ENCODE data around the gene SMARCD1.
"Not testable (repeated sequence)": the region's sequence is repeated elsewhere in the genome, so short reads cannot be mapped to it uniquely, and the experiment has no call there.

Gene SMARCD1

DNA sequence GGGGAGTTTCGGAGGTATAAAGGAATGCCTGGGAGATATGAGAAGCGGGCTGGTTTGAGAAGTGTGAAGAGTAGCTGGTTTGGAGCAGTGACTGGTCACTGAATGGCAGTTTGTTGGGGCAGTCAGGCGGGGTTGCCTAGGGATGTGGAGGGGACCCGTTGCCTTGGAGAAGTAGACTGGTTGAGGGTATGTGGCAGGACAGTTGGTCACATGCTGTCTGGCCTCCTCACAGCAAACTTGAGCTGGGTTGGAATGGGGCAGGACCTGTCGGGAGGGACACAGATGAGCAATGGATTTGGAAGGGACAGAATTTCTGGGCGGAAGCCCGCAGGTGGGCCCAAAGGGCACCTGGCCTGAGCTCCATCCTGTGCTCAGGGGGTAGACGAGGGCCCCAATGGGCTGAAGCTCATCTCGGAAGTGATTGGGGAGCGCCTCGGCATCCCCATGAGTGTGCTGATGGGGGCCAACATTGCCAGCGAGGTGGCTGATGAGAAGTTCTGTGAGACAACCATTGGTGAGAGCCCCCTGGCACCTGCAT is 20.8 kb downstream of the SMARCD1 start:
- DNase-seq, result no peak

DNA sequence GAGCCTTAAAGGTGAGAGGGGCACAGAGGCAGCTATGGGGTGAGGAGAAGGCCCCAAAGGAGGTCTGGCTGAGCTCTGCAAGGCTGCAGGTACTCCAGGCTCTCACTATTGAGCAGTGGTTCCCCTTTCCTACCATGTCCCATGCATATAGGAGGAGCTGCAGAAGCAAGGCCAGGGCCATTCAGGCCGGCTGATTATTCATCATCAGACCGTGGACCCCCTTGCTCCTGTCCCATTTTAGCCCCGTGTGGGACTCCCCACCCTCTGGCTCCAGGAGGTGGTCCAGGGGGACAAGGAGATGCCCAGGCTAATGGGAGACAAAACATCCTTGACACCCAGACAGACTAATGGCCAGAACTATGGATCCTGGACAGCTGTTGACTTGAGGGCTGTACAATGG is 21.8 kb downstream of the SMARCD1 start:
- no peak for DNase-seq

DNA sequence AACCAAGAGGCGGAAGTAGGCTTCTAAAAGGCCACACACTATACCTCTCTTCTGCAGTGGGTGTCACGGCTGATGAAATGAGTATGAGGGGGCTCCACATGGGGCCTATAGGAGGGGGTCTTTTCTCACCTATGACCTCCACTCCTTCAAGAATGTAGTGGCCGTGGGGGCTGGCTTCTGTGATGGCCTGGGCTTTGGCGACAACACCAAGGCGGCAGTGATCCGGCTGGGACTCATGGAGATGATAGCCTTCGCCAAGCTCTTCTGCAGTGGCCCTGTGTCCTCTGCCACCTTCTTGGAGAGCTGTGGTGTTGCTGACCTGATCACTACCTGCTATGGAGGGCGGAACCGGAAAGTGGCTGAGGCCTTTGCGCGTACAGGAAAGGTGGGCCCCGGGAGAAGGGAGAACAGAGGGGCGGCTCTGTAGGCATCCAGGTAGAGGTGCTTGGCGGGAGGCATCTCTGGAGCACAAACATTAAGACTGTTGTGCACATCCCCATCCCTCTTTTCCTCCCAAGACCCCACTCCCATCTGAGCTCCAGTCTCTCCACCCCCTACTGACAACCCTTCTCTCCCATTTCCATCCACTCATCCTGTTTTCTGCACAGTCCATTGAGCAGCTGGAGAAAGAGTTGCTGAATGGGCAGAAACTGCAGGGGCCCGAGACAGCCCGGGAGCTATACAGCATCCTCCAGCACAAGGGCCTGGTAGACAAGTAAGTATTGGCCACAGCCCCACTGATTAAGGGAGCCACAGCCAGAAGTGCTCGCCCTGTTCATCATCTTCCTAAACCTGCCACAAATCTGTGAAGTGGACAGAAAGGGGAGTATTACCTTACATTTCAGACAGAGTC is 22.5 kb downstream of the SMARCD1 start:
- no peak for DNase-seq

DNA sequence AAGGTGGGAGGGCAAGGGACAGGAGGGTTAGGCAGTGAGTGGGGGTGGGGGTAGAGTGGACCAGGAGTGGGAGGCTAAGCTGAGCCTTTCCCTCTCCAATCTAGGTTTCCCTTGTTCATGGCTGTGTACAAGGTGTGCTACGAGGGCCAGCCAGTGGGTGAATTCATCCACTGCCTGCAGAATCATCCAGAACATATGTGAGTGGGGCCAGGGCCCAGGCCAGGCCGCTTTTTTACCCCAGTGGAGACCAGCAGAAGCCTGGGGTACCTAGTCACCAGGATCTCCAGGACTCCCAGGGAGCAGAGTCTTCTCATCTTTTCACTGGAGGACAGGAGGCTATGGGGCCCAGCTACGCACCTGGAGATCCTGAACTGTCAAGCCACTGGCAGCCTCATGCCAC is 24.2 kb downstream of the SMARCD1 start:
- no peak for DNase-seq

DNA sequence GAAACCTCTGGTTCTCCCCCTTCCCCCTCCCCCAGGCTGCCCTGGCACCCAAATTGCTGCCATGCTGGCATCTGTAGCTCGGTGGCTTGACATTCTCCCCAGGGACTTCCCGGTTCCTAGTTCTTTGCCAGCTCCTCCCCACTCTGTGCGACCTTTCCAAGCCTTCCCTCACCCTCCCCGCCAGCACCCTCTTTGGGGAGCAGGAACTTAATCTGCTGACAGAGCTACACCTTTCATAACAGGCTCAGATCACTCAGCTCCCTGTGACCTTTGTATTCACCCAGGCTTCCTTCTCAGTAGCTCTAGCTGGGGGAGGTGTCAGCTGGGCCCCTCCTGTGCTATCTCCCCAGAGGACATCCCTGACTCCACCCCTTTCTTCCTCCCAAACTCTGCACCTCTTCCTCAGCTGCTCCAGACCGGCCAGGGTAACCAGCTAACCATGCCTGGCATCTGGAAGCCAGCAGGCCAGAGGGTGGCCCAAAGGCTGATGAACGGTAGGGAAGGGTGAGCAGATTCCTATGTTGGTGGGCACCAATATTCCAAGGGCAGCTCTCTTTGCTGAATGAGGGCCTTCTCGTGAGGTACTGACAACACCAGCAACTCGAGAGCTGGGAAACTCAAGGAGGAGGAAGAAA is 25.1 kb downstream of the SMARCD1 start:
- DNase-seq, result no peak

DNA sequence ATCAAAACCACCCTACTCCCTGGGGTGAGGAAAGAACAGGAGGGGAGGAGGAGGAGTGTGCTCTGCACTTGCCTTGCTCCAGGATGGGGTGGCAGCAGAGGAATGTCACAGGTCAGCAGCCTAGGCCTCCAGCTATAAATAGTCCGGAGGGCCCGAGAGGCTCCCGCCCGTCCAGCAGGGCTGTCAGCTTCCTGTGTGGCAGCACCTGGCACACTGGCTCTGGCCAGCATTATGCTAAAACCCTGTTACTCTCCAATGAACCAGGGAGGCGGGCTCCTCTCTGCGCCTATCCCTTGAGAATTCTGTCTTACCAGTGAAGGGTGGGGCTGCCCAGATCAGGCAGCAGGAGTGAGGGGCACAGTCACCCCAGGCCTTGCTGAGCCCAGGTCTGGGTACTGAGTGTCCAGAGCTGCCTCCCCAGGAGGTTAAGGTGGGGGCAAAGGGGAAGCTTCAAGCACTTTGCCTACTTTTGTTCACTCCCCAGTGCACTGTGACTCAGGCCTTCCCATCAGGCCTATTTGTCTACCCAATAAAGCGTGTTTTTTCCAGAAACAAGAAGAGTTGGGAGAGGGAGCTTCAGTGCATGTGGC is 25.7 kb downstream of the SMARCD1 start:
- no peak for DNase-seq

DNA sequence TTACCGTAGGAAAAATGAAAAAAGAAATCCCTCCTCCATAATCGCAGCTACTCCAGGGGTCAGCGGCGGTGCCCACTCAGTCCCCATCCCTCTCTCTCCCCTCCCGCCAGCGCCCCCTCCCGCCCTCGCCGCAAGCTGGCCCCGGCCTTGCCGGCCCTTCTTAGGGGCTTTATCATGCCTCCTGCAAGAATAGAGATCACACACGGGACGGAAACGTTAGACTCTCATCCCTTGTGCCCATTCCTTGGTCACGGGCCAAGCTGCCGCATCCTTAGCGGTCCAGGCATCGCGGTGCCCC is 26.2 kb downstream of the SMARCD1 start:
- DNase-seq, result no peak

DNA sequence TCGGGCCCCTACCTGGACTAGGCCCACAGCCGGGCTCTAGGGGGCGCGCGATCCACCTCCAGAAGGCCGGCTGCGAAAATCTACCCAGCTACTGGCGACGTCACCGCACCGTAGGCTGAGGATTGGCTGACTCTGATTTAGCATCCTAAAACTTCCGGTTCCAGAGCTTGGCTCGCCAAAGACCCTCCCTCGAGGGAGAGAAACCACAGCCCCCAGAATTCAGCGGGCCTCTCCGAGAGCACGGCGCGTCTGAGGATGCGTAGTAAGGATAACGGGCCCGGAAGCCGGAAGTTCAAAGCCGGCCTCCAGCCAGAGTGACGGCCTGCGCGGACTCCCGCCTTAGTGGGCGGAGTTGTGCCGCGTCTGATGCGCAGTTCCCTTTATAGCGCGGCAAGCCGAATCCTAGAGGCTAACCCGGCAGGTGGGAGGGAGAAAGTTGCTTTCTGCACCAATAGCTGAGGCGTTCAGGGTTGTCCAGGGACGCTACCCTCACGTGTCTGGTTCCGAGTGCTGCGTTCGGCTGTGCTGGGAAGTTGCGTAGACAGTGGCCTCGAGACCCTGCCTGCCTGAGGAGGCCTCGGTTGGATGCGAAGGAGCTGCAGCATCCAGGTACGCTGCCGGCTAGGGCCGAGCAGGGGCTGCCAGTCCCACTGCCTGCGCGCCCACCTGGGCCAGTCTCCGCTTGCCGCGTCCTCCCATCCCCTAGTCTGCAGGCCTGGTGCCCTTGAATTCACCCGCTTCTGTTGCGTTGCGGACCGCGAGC is 26.7 kb downstream of the SMARCD1 start, which contains the start of gene COX14:
COX14 (plus strand) TSS at position 544 of the 763 bp plus-strand sequence. CDS start 7,808 bp downstream, outside the sequence.
- peak; percentile 97 for DNase-seq

DNA sequence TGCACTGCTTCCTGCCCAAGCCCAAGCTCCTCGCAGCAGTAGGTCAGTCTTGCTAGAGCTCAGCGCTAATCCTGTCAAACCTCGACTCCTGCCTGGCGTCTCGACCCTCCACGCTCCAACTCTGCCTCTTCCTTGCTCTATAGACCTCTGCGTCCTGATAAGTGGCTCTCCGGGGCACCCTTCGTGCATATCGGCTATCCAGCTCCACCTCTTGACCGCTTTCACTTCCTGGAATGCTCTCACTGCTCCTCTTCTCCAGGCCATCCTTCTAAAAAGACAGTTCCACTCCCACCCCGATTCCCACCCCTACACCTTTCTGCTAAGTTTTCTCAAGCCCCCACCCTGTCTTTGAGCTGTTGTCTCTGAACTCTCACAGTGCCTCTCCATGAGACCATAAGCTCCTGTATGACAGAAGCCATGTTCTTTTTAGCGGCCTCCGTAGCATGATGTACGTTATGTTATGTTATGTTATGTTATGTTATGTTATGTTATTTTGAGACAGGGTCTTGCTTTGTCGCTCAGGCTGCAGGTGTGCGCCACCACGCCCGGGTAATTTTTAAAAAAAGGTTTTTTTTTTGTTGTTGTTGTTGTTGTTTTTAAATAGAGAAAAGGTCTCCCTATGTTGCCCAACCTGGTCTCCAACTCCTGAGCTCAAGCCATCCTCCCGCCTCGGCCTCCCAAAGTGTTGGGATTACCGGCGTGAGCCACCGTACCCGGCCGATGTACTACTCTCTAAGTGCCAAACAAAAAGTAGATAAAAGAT is 27.5 kb downstream of the SMARCD1 start:
- no peak for DNase-seq

DNA sequence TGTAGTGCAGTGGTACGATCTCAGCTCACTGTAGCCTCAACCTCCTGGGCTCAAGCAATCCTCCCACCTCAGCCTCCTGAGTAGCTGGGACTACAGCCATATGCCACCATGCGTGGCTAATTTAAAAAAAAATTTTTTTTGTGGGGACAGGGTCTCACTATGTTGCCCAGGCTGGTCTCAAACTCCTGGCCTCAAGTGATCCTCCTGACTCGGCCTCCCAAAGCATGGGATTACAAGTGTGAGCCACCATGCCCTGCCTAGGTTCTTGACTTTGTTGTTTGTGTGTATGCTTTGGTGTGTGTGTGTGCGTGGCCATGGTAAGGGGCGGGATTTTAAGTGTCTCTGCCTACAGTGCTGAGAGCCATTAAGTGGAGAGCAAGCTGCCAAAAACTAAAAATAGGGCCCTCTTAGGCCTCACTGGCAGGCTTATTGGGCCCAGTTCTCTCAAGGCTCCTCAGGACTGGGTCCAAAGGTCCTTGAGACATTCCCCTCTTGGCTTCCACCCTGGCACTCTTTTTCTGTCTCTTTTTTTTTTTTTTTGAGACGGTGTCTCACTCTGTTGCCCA is 32.0 kb downstream of the SMARCD1 start:
- DNase-seq, result no peak

DNA sequence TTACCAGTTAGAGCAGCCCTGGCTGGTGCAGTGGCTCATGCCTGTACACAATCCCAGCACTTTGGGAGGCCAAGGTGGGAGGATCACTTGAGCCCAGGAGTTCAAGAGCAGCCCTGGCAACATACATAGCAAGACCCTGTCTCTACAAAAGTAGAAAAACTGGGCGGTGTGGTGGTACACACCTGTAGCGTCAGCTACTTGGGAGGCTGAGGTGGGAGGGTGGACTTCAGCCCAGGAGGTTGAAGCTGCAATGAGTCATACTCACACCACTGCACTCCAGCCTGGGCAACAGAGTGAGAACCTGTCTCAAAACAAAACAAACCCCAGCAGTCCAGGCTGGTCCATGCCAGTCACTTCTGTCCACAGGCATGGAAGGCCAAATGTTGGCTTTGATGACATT is 34.2 kb downstream of the SMARCD1 start:
- DNase-seq, result no peak

DNA sequence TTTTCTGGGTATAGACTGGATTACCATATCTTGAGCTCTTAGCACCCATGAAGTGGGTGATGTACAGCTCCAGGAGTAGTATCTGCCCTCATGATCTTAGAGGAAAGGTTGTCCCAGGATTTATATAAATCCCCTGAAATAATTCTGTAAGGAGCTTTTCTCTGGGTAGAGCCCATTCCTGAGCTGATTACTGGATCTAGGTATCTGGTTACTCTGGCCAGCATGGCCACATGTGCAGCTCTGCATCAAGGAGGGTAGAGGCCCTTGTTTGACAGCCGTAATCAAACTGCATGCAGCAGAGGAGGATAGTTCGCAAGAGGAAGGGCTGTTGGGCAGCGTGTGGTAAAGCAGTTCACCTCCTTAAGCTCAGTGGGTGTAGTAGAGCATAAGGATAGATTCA is 35.4 kb downstream of the SMARCD1 start:
- no peak for DNase-seq

DNA sequence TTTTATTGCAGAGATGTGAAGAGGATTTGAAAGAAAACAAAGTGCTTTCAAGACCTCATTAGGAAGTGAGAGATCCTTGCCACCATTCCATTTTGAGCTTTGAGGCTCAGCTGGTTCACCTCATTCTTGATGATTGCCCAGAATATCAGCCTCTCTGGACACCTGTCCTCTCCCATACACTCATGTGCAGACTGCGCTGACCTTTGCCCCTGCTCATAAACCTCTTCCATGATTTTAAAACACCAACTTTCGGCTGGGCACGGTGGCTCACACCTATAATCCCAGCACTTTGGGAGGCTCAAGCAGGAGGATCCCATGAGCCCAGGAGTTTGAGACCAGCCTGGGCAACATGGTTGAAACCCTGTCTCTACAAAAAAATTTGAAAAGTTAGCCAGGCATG is 35.8 kb downstream of the SMARCD1 start:
- DNase-seq, result no peak

DNA sequence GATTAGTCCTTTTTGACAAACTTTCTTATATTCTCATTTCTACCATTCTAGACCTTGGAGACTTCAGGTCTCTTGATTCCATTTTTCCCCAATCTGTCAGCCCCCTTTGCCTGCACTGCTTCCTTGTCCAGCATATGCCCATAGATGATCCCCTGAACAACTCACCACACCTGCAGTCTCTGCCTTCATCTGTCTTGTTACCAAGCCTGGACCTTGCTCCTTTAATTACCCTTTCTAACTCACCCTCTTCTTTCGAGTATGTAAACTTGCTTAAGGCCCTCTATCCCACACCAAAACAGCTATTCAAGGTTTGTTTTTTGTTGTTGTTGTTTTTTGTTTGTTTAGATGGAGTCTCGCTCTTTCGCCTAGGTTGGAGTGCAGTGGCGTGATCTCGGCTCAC is 36.5 kb downstream of the SMARCD1 start:
- no peak for DNase-seq

DNA sequence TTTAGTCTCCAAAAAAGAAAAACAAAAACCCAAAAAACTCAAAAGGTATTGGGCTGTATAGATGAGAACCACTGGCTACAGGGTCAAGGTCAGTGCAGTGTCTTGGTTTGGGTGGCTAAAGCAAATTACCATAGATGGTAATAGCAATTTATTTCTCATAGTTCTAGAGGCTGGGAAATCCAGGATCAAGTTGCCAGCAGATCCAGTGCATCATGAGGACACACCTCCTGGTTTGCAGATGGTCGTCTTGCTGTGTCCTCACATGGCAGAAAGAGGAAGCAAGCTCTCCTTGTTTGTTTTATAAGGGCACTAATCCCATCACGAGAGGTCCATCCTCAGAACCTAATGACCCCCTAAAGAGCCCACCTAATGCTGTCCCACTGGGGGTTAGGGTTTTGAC is 38.1 kb downstream of the SMARCD1 start:
- DNase-seq, result no peak

DNA sequence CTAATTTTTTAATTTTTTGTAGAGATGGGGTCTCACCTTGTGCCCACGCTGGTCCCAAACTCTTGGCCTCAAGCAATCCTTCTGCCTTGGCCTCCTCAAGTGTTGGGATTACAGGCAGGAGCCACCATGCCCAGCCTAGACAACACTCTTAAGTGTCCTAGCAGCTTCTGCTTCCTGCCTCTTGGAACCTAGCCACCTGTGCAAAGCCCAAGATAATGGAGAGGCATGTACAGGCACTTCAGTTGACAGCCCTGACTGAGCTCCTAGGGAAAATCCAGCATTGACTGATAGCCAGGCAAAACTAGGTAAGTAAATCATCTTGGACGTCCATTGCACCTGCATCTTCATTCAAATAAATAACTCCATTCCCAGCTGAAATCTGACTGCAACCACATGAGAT is 42.4 kb downstream of the SMARCD1 start:
- DNase-seq, result no peak

DNA sequence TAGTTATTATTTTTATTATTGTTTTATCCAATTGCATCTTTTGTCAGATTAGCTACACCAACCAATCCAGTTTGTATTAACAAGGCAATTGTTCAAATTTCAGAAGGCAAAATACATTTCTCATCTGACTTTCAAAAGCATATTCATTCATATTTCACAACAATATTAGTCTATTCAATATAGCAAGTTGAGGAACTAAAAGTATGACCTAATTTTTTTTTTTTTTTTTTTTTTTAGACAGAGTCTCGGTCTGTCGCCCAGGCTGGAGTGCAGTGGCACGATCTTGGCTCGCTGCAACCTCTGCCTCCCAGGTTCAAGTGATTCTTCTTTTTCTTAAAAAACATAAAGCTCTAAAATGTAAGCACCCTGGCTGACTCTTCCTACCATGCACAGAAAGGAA is 44.1 kb downstream of the SMARCD1 start:
- DNase-seq, result no peak

DNA sequence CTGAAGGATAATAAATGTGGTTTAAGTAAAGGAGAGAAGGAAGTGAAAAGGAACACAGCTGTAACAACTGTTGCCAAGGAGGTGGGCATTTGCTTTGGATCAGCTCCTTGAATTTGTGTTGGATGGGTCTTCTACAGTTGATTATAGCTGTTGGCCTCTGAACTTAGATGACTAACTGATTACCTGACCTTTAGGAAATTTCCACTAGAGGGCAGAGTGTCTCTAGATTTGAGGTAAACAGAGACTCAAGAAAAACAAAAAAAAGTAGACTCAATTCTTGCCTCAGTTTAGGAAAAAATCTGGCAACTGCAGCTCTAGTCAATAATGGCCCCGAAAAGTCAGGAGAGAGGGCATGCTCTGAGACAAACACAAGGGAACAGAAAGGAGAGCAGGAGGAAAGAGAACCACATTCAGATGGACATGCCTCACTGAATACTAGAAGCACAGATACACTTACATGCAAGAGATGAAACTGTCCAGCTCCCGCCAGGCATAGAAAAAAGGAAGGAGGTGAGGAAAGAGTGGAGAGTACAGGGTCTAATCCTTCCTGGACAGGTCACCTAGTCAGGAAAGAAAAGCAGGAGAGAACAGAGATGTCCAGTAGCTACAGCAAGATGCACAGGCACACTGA is 47.5 kb downstream of the SMARCD1 start:
- no peak for DNase-seq

DNA sequence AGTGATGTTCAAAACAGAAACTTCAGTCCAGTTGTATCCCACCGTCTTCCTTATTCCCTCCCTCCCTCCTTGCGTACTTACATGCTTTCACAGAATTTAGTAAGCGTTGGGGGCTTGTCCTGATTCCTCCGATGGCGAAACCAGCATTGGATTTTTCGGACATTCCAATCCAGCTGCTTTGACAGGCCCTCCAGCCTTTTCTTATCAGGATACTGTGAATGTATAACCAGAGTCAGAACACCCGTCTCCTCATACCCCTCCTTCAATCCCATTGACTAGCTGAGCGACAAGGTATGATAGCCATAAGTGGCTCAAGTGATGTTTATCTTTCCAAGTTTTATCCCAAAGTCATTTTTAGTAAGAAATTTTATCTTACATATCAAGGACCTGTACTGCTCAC is 57.9 kb downstream of the SMARCD1 start:
- no peak for DNase-seq

DNA sequence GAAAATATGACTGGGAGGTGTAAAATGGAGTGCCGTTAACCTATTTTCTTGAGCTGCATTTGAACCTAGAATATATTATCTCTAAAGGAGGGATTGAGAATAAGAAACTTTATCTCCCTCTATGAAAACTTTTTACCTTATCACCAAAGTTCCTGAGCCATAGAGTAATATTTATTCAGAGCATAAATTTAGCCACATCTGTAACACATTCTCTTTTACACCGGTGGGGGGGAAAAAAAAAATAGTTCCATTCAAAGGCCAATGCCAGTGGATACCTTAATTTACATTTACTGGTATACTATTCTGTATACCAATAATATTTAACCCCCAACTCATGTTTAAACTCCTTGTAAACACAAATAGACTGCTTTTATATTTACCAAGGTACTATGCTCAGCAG is 60.3 kb downstream of the SMARCD1 start:
- no peak for DNase-seq

DNA sequence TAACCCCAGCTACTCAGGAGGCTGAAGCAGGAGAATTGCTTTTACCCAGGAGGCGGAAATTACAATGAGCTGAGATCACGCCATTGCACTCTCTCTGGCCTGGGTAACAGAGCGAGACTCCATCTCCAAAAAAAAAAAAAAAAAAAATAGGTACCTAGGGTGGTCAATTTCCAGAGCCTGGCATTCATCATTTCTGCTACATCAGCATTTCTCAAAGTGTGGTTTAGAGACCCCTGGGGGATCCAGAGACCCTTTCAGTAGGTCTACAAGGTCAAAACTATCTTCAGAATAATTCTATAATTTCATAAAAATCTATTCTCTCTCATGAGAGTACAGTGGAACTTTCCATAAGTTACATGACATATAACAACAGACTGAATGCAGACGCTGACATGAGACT is 62.1 kb downstream of the SMARCD1 start:
- DNase-seq, result no peak

DNA sequence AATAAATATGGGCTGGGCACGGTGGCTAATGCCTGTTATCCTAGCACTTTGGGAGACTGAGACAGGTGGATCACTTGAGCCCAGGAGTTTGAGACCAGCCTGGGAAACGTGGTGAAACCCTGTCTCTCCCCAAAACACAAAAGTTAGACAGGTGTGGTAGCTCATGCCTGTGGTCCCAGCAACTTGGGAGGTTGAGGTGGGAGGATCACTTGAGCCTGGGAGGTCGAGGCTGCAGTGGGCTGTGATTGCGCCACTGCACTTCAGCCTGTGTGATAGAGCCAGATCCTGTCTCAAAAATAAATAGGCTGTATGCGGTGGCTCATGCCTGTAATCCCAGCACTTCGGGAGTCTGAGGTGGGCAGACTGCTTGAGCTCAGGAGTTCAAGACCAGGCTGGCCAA is 62.9 kb downstream of the SMARCD1 start:
- not testable (repeated sequence) for DNase-seq
